ENCODE data around the gene EEPD1.

GRCh38 chr7:36264913-36265516, 112.0 kb downstream of the EEPD1 start:
- TF ChIP-seq ARNT (IDR thresholded peaks at IDR 0.05) (no peak), NFRKB (IDR thresholded peaks at IDR 0.05) (no peak), CTBP1 (IDR thresholded peaks at IDR 0.05; ENCODE audit: borderline replicate concordance) (no peak), SP1 (IDR thresholded peaks at IDR 0.05) (no peak), ZNF384 (IDR thresholded peaks at IDR 0.05) (no peak), FOXA1 (IDR thresholded peaks at IDR 0.05) (no peak), BHLHE40 (IDR thresholded peaks at IDR 0.05; ENCODE audit: borderline replicate concordance) (no peak), FOXM1 (IDR thresholded peaks at IDR 0.05; ENCODE audit: borderline replicate concordance) (no peak), SUZ12 (IDR thresholded peaks at IDR 0.05) (no peak), PKNOX1 (IDR thresholded peaks at IDR 0.05) (no peak), FOXK2 (IDR thresholded peaks at IDR 0.05) (no peak), ELF4 (IDR thresholded peaks at IDR 0.05) (no peak), LEF1 (IDR thresholded peaks at IDR 0.05; ENCODE audit: borderline replicate concordance) (no peak)

All from HEK293T (cell line).